Right lobe of liver (tissue), 6 donors: ENCODE measurements around the gene NBPF8. TPM values are rescaled to one million over a fixed set of nuclear protein-coding genes. Genes with fewer than 3 reads are reported as not detected.
"Not testable (repeated sequence)": the region's sequence is repeated elsewhere in the genome, so short reads cannot be mapped to it uniquely, and the experiment has no call there.

Experiments used
- ATAC-seq, 4 donors: fragments of 200-7000 bp; cut with Tn5 transposase; one replicate each; pipeline ENCODE4 v1.9.1; 2020; ENCODE audit warnings: mild to moderate bottlenecking in 4 of 4, moderate library complexity in 4 of 4
- DNase-seq, 3 donors: peaks; one replicate each; pipeline ENCODE4 v3.0.0-alpha.2; 2020
- H3K27ac ChIP-seq, 3 donors: fragments of 200-600 bp; one replicate each; pipeline ENCODE4 v1.8.0; 2022
- H3K27me3 ChIP-seq, 2 donors: fragments of 200-600 bp; one replicate each; pipeline ENCODE4 v1.8.0; 2022
- H3K36me3 ChIP-seq, 4 donors: fragments of 200-600 bp; sonication (generic) in 1 of 4; one replicate each; pipeline versions ENCODE4 v1.5.1 to v1.8.0; 2017 to 2022; ENCODE audit warnings: control low read depth in 1 of 4
- H3K4me1 ChIP-seq, 4 donors: fragments of 200-600 bp; sonication (generic) in 1 of 4; one replicate each; pipeline versions ENCODE4 v1.5.1 to v1.8.0; 2017 to 2022; ENCODE audit warnings: control low read depth in 1 of 4
- H3K4me3 ChIP-seq, 3 donors: fragments of 200-600 bp; one replicate each; pipeline ENCODE4 v1.8.0; 2022
- H3K9me3 ChIP-seq, 4 donors: fragments of 200-600 bp; sonication (generic) in 1 of 4; one replicate each; pipeline versions ENCODE4 v1.5.1 to v1.8.0; 2017 to 2022; ENCODE audit warnings: control low read depth in 1 of 4
- CTCF ChIP-seq, 4 donors: fragments of 200-600 bp in 3 of 4; fragments of 450-650 bp in 1 of 4; IDR thresholded peaks; one replicate each; pipeline versions ENCODE4 v1.5.1 to v1.8.0; 2016 to 2022; ENCODE audit warnings: antibody characterized with exemption in 4 of 4, mild to moderate bottlenecking in 2 of 4
- WGBS: methylation state at CpG from one replicate; pipeline ENCODE4 v1.1.6; 2018; ENCODE audit warnings: low coverage, low lambda C conversion rate; ENCODE audit not compliant: insufficient coverage; ENCODE audit errors: missing lambda C conversion rate; 5-methylcytosine and 5-hydroxymethylcytosine counted together
- intact Hi-C, 2 donors: fragments of 100-400 bp; cut with DNase I; formaldehyde crosslinking; loops; one replicate each; pipeline versions ENCODE4 v1.11.2 to v1.14.1; 2022
- total RNA-seq, 6 experiments: library from RNA; depleted of rRNA in 2 of 6; stranded (reverse); fragments of >200 nt in 2 of 6; fragmentation: NEBNext Ultra II Directional in 3 of 6; extraction: Animal tissue kit (Norgen Biotek cat#: 25700) in 3 of 6; gene quantifications; one replicate each; pipeline versions ENCODE4 v1.1.0 to v1.2.4, GENCODE V29; 2016 to 2023
- donor health status: DM: no; HTN: yes; CAD: no.
- donor health status: DM: no; HTN: no; CAD: no.
- donor health status: DM: no; HTN: no; CAD: no.
- donor health status: DM: no; HTN: yes; CAD: no.
- donor health status: DM: no; HTN: yes; CAD: no.

The NBPF8 gene
- total RNA-seq, 6 experiments from 2014 or later, result 6.0 to 21.0 (median 12.1) TPM

DNA sequence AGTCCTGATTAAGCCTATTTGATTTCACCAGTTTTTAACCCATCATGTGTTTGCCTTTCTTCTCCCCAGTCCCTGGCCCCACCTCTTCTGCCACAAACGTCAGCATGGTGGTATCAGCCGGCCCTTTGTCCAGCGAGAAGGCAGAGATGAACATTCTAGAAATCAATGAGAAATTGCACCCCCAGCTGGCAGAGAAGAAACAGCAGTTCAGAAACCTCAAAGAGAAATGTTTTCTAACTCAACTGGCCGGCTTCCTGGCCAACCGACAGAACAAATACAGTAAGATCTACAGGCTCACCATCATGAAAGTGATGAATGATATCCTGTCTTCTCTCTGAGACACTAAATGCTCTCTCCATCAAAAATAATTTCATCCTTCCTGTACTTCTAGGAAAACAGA is 34.3 kb downstream of the NBPF8 start:
- H3K27me3 ChIP-seq, H3K4me1 ChIP-seq, H3K27ac ChIP-seq, intact Hi-C loops, DNase-seq, H3K4me3 ChIP-seq, ATAC-seq, H3K36me3 ChIP-seq, H3K9me3 ChIP-seq: not testable (repeated sequence)
- no CpG with 5 or more reads among the region's 5 CpGs for WGBS
- peak in 3 of 4 donors; percentile 8 to 21 (median 12) for TF ChIP-seq CTCF (IDR thresholded peaks at IDR 0.05)

Other genes with a start within 250 kb of the NBPF8 start
- 10 to 100 TPM; 17.3 to 26.8 (median 20.8) TPM for gene SEC22B, start 238.5 kb upstream of the NBPF8 start, total RNA-seq